Left ventricle myocardium inferior (tissue), 1 donor: ENCODE results near the gene KRT84. TPM values are rescaled to one million over a fixed set of nuclear protein-coding genes. Genes with fewer than 3 reads are reported as not detected.

Experiments used
- DNase-seq: peaks from one replicate; pipeline ENCODE4 v3.0.0-alpha.2; 2020
- H3K27ac ChIP-seq: fragments of 200-600 bp; replicated peaks from 2 replicates; pipeline ENCODE4 v1.8.0; 2021
- H3K27me3 ChIP-seq: fragments of 200-600 bp; 2 replicates; pipeline ENCODE4 v1.8.0; 2021; ENCODE audit warnings: low read depth
- H3K36me3 ChIP-seq: fragments of 200-600 bp; 2 replicates; pipeline ENCODE4 v1.8.0; 2021
- H3K4me1 ChIP-seq: fragments of 200-600 bp; 2 replicates; pipeline ENCODE4 v1.8.0; 2021
- H3K4me3 ChIP-seq: fragments of 200-600 bp; 2 replicates; pipeline ENCODE4 v1.8.0; 2021; ENCODE audit warnings: mild to moderate bottlenecking, moderate library complexity
- H3K9me3 ChIP-seq: fragments of 200-600 bp; replicated peaks from 2 replicates; pipeline ENCODE4 v1.8.0; 2021
- CTCF ChIP-seq: fragments of 200-600 bp; IDR thresholded peaks from 2 replicates; pipeline ENCODE4 v1.8.0; 2021; ENCODE audit warnings: antibody characterized with exemption, mild to moderate bottlenecking, borderline replicate concordance
- intact Hi-C: fragments of 100-400 bp; cut with micrococcal nuclease; formaldehyde crosslinking; loops from one replicate; pipeline ENCODE4 v1.11.0; 2022
- total RNA-seq: library from RNA; stranded (reverse); fragmentation: NEBNext Ultra II Directional; extraction: Animal tissue kit (Norgen Biotek cat#: 25700); gene quantifications from one replicate; pipeline ENCODE4 v1.2.1, GENCODE V29; 2021
- donor health status: DM: no; HTN: yes; CAD: no; lungs with severe emphysema.

Gene KRT84
- total RNA-seq, 1 donor from 2014 or later = not detected

GRCh38 chr12:52359621-52360061 is 25.8 kb downstream of the KRT84 start:
- Histone ChIP-seq H3K36me3 (no peaks in the 10 kb centered on the region), H3K27ac (no peak overlapping the region), H3K9me3 (no peaks in the 10 kb centered on the region), H3K4me1 (no peaks in the 10 kb centered on the region), H3K4me3 (no peak overlapping the region), H3K27me3 (peaks cover 76% of the 10 kb centered on the region)
- intact Hi-C loops = no loop called here
- DNase-seq = no peak
- TF ChIP-seq CTCF = no peak

GRCh38 chr12:52358575-52359350 is 26.7 kb downstream of the KRT84 start:
- Histone ChIP-seq H3K4me3 (no peak overlapping the region), H3K9me3 (no peaks in the 10 kb centered on the region), H3K4me1 (no peaks in the 10 kb centered on the region), H3K27me3 (peaks cover 76% of the 10 kb centered on the region), H3K27ac (no peak overlapping the region), H3K36me3 (no peaks in the 10 kb centered on the region)
- DNase-seq = no peak
- intact Hi-C loops = no loop called here
- TF ChIP-seq CTCF = no peak

- intact Hi-C loops = no loop called here
- Histone ChIP-seq H3K4me3 (no peak overlapping the region), H3K27me3 (peaks cover 69% of the 10 kb centered on the region), H3K9me3 (no peaks in the 10 kb centered on the region), H3K36me3 (no peaks in the 10 kb centered on the region), H3K27ac (no peak overlapping the region), H3K4me1 (peaks cover 1% of the 10 kb centered on the region)
- DNase-seq = no peak
- TF ChIP-seq CTCF = no peak
Measured at GRCh38 chr12:52356762-52357580, 28.5 kb downstream of the KRT84 start.

GRCh38 chr12:52356031-52356761 is 29.3 kb downstream of the KRT84 start:
- Histone ChIP-seq H3K4me3 (no peak overlapping the region), H3K27ac (no peak overlapping the region), H3K4me1 (peaks cover 8% of the 10 kb centered on the region), H3K36me3 (no peaks in the 10 kb centered on the region), H3K27me3 (peaks cover 71% of the 10 kb centered on the region), H3K9me3 (no peaks in the 10 kb centered on the region)
- DNase-seq = no peak
- no peak for TF ChIP-seq CTCF
- intact Hi-C loops = no loop called here

- Histone ChIP-seq H3K4me3 (no peak overlapping the region), H3K4me1 (peaks cover 8% of the 10 kb centered on the region), H3K27me3 (peaks cover 74% of the 10 kb centered on the region), H3K9me3 (no peaks in the 10 kb centered on the region), H3K36me3 (no peaks in the 10 kb centered on the region), H3K27ac (no peak overlapping the region)
- no peak for DNase-seq
- no peak for TF ChIP-seq CTCF
- intact Hi-C loops = no loop called here
Measured at GRCh38 chr12:52355176-52355575, 30.3 kb downstream of the KRT84 start.
